GM18909 (cell line): ENCODE results near the gene DOCK8.
"Not testable (repeated sequence)": the region's sequence is repeated elsewhere in the genome, so short reads cannot be mapped to it uniquely, and the experiment has no call there.

Experiments used
- ATAC-seq: cut with Tn5 transposase; IDR thresholded peaks from one replicate; pipeline ENCODE4 v1.9.1; 2021; ENCODE audit warnings: mild to moderate bottlenecking; ENCODE audit not compliant: unreplicated experiment, poor library complexity

Gene DOCK8

GRCh38 chr9:224582-225520, 10.2 kb downstream of the DOCK8 start:
- ATAC-seq = no peak

- ATAC-seq = no peak
Observed at GRCh38 chr9:227860-228259, 13.2 kb downstream of the DOCK8 start.

- no peak for ATAC-seq
Observed at GRCh38 chr9:228929-229695, 14.4 kb downstream of the DOCK8 start.

- not testable (repeated sequence) for ATAC-seq
Observed at GRCh38 chr9:231625-232024, 17.0 kb downstream of the DOCK8 start.

- not testable (repeated sequence) for ATAC-seq
Observed at GRCh38 chr9:233708-234107, 19.0 kb downstream of the DOCK8 start.

GRCh38 chr9:237141-237857, 22.6 kb downstream of the DOCK8 start:
- no peak for ATAC-seq

- no peak for ATAC-seq
Observed at GRCh38 chr9:237858-238345, 23.2 kb downstream of the DOCK8 start.

- ATAC-seq = no peak
Observed at GRCh38 chr9:242461-243080, 27.9 kb downstream of the DOCK8 start.

GRCh38 chr9:248278-248961, 33.8 kb downstream of the DOCK8 start:
- no peak for ATAC-seq

- no peak for ATAC-seq
Observed at GRCh38 chr9:249025-249424, 34.4 kb downstream of the DOCK8 start.

- ATAC-seq = no peak
Observed at GRCh38 chr9:250039-250438, 35.4 kb downstream of the DOCK8 start.

- no peak for ATAC-seq
Observed at GRCh38 chr9:250625-251024, 36.0 kb downstream of the DOCK8 start.

- ATAC-seq = no peak
Observed at GRCh38 chr9:251398-251797, 36.7 kb downstream of the DOCK8 start.

GRCh38 chr9:253539-253938, 38.9 kb downstream of the DOCK8 start:
- no peak for ATAC-seq

GRCh38 chr9:254516-254915, 39.9 kb downstream of the DOCK8 start:
- no peak for ATAC-seq

GRCh38 chr9:257957-258356, 43.3 kb downstream of the DOCK8 start:
- no peak for ATAC-seq

GRCh38 chr9:259405-260404, 45.0 kb downstream of the DOCK8 start:
- no peak for ATAC-seq

- ATAC-seq = no peak
Observed at GRCh38 chr9:264231-264630, 49.6 kb downstream of the DOCK8 start.
